ENCODE results near the gene CXCL10. TPM values are rescaled to one million over a fixed set of nuclear protein-coding genes. Genes with fewer than 3 reads are reported as not detected.

Gene CXCL10
- total and polyA plus RNA-seq, 9 of the 15 experiments (the other 6 are each of a cell fraction or from before 2014, with no cell fraction given) = 0.06 to 0.18 (median 0.08) TPM; not detected in 6

DNA sequence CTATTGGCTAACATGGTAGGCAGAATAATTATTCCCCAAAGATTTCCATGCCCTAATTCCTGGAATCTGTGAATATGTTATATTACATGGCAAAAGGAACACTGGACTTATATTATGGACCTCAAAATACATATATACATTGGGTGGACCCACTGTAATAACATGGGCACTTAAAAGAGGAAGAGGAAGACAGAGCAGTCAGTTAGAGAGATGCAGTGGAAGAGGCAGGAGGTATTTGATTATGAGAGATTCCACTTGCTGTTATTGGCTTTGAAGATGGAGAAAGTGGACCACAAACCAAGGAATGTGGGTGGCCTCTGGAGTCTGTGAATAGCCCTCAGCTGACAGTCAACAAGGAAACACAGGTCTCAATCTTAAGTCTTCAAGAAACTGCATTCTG, 37.2 kb upstream of the CXCL10 start (continued):
- TF ChIP-seq, protein P1, sequence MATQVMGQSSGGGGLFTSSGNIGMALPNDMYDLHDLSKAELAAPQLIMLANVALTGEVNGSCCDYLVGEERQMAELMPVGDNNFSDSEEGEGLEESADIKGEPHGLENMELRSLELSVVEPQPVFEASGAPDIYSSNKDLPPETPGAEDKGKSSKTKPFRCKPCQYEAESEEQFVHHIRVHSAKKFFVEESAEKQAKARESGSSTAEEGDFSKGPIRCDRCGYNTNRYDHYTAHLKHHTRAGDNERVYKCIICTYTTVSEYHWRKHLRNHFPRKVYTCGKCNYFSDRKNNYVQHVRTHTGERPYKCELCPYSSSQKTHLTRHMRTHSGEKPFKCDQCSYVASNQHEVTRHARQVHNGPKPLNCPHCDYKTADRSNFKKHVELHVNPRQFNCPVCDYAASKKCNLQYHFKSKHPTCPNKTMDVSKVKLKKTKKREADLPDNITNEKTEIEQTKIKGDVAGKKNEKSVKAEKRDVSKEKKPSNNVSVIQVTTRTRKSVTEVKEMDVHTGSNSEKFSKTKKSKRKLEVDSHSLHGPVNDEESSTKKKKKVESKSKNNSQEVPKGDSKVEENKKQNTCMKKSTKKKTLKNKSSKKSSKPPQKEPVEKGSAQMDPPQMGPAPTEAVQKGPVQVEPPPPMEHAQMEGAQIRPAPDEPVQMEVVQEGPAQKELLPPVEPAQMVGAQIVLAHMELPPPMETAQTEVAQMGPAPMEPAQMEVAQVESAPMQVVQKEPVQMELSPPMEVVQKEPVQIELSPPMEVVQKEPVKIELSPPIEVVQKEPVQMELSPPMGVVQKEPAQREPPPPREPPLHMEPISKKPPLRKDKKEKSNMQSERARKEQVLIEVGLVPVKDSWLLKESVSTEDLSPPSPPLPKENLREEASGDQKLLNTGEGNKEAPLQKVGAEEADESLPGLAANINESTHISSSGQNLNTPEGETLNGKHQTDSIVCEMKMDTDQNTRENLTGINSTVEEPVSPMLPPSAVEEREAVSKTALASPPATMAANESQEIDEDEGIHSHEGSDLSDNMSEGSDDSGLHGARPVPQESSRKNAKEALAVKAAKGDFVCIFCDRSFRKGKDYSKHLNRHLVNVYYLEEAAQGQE (IDR thresholded peaks at IDR 0.05; ENCODE audit: borderline replicate concordance) = no peak
- TF ChIP-seq, protein P1 (CRISPR knock-in tag; IDR thresholded peaks at IDR 0.05; ENCODE audit: low read depth) = no peak
- TF ChIP-seq FOXJ3 (CRISPR knock-in tag; IDR thresholded peaks at IDR 0.05) = no peak
- no peak for TF ChIP-seq ZNF707 (CRISPR knock-in tag; conservative IDR thresholded peaks at IDR 0.05)
- TF ChIP-seq, protein P2, sequence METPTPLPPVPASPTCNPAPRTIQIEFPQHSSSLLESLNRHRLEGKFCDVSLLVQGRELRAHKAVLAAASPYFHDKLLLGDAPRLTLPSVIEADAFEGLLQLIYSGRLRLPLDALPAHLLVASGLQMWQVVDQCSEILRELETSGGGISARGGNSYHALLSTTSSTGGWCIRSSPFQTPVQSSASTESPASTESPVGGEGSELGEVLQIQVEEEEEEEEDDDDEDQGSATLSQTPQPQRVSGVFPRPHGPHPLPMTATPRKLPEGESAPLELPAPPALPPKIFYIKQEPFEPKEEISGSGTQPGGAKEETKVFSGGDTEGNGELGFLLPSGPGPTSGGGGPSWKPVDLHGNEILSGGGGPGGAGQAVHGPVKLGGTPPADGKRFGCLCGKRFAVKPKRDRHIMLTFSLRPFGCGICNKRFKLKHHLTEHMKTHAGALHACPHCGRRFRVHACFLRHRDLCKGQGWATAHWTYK (CRISPR knock-in tag; IDR thresholded peaks at IDR 0.05) = no peak
- TF ChIP-seq MCM2 (IDR thresholded peaks at IDR 0.05; ENCODE audit: low read depth) = no peak

Data from K562 (cell line).